Spleen (tissue), 11 donors: ENCODE results near the gene TMEM132D. TPM values are rescaled to one million over a fixed set of nuclear protein-coding genes. Genes with fewer than 3 reads are reported as not detected.

Experiments used
- DNase-seq: peaks from one replicate; pipeline ENCODE4 v3.0.0-alpha.2; 2020
- H3K27ac ChIP-seq, 8 donors: fragments of 200-600 bp; sonication (generic) in 7 of 8; 1 replicate in 4 of 8; 2 replicates in 4 of 8; pipeline versions ENCODE4 v1.5.0 to v1.8.0; 2016 to 2021; ENCODE audit warnings: inconsistent platforms in 4 of 8, mild to moderate bottlenecking in 4 of 8, moderate library complexity in 1 of 8
- H3K27me3 ChIP-seq, 7 donors: fragments of 200-600 bp; sonication (generic) in 6 of 7; replicated peaks in 1 of 7; 1 replicate in 4 of 7; 2 replicates in 3 of 7; pipeline versions ENCODE4 v1.5.0 to v1.8.0; 2016 to 2021; ENCODE audit warnings: inconsistent platforms in 3 of 7, mild to moderate bottlenecking in 1 of 7
- H3K36me3 ChIP-seq, 6 donors: fragments of 200-600 bp; sonication (generic) in 5 of 6; 1 replicate in 4 of 6; 2 replicates in 2 of 6; pipeline versions ENCODE4 v1.5.0 to v1.8.0; 2016 to 2021; ENCODE audit warnings: inconsistent platforms in 2 of 6
- H3K4me1 ChIP-seq, 6 donors: fragments of 200-600 bp; sonication (generic) in 5 of 6; 1 replicate in 3 of 6; 2 replicates in 3 of 6; pipeline versions ENCODE4 v1.5.0 to v1.8.0; 2016 to 2021; ENCODE audit warnings: inconsistent platforms in 3 of 6
- H3K4me3 ChIP-seq, 8 donors: fragments of 200-600 bp; sonication (generic) in 7 of 8; 1 replicate in 4 of 8; 2 replicates in 4 of 8; pipeline versions ENCODE4 v1.5.0 to v1.8.0; 2016 to 2021; ENCODE audit warnings: inconsistent platforms in 4 of 8, mild to moderate bottlenecking in 4 of 8, moderate library complexity in 2 of 8
- H3K9me3 ChIP-seq, 8 donors: fragments of 200-600 bp; sonication (generic) in 7 of 8; 1 replicate in 4 of 8; 2 replicates in 4 of 8; pipeline versions ENCODE4 v1.5.0 to v1.8.0; 2016 to 2021; ENCODE audit warnings: inconsistent platforms in 4 of 8
- CTCF ChIP-seq, 11 experiments: fragments of 200-600 bp in 7 of 11; fragments of 450-650 bp in 4 of 11; sonication (generic) in 4 of 11; IDR thresholded peaks in 8 of 11; conservative IDR thresholded peaks in 3 of 11; 1 replicate in 7 of 11; 2 replicates in 4 of 11; pipeline versions ENCODE4 v1.4.0 to v1.8.0; 2016 to 2021; ENCODE audit warnings: antibody characterized with exemption in 11 of 11, inconsistent platforms in 4 of 11, mild to moderate bottlenecking in 1 of 11
- POLR2A ChIP-seq, 3 donors: fragments of 450-650 bp; IDR thresholded peaks; one replicate each; pipeline ENCODE4 v1.5.1; 2017; ENCODE audit warnings: antibody characterized with exemption in 3 of 3, mild to moderate bottlenecking in 1 of 3
- POLR2AphosphoS5 ChIP-seq, 3 donors: sonication (generic); formaldehyde crosslinking; IDR thresholded peaks; one replicate each; pipeline ENCODE4 v1.5.1; 2017; ENCODE audit warnings: antibody characterized with exemption in 3 of 3
- WGBS, 5 donors: extraction: QIAGEN DNeasy Blood & Tissue Kit in 3 of 5; methylation state at CpG; one replicate each; pipeline versions ENCODE4 v1.1.5 to v1.1.7; 2013 to 2018; 5-methylcytosine and 5-hydroxymethylcytosine counted together
- intact Hi-C: fragments of 100-400 bp; cut with DNase I; formaldehyde crosslinking; loops from one replicate; pipeline ENCODE4 v1.15.0; 2023; ENCODE audit warnings: low total_unique reads
- polyA plus RNA-seq, 3 donors: library from polyadenylated mRNA; stranded (reverse); fragments of 200-250 nt; gene quantifications; one replicate each; pipeline ENCODE4 v1.2.1, GENCODE V29; 2013
- total RNA-seq, 7 donors: library from RNA; depleted of rRNA in 3 of 7; stranded (reverse); fragments of >200 nt in 3 of 7; fragmentation: NEBNext Ultra II Directional in 4 of 7; extraction: Animal tissue kit (Norgen Biotek cat#: 25700) in 4 of 7; gene quantifications; one replicate each; pipeline versions ENCODE4 v1.1.0 to v1.2.1, GENCODE V29; 2016 to 2021
- donor health status: healthy with polysubstance abuse.
- donor health status: DM: no; HTN: no; CAD: no; lungs with moderate emphysema.
- donor health status: DM: no; HTN: no; CAD: no.
- donor health status: Bipolar disorder and iron deficiency.
- donor health status: healthy.
- donor health status: DM: no; HTN: no; CAD: no.
- donor health status: DM: yes; HTN: yes; CAD: no.

TMEM132D gene
- total and polyA plus RNA-seq, 10 donors: 0.03 TPM; not detected in 9

GRCh38 chr12:129503802-129504201, 400.0 kb downstream of the TMEM132D start:
- intact Hi-C loops: no loop called here
- no peak overlapping the region for H3K4me3 ChIP-seq
- WGBS, 5 donors: 90 to 97% (median 95%) methylated on average over 1 of the region's 1 CpG

GRCh38 chr12:129496226-129496625, 407.6 kb downstream of the TMEM132D start:
- no peaks in the 10 kb centered on the region for H3K27me3 ChIP-seq

More at GRCh38 chr12:129503802-129504201, 400.0 kb downstream of the TMEM132D start:
- TF ChIP-seq CTCF (IDR thresholded peaks at IDR 0.05 in 8 of 11, conservative IDR thresholded peaks at IDR 0.05 in 3 of 11) (no peak), POLR2AphosphoS5 (IDR thresholded peaks at IDR 0.05) (no peak), POLR2A (IDR thresholded peaks at IDR 0.05) (no peak)
- no peak for DNase-seq
- Histone ChIP-seq H3K27me3 (no peaks in the 10 kb centered on the region), H3K27ac (no peak overlapping the region), H3K9me3 (peaks cover 0 to 22% (median 11%) of the 10 kb centered on the region in 8 donors), H3K36me3 (no peaks in the 10 kb centered on the region), H3K4me1 (no peaks in the 10 kb centered on the region)

GRCh38 chr12:129494766-129495165, 409.1 kb downstream of the TMEM132D start:
- DNase-seq: no peak
- WGBS, 5 donors: 75 to 92% (median 81%) methylated on average over 2 of the region's 2 CpGs
- intact Hi-C loops: no loop called here
- no peak overlapping the region for H3K4me3 ChIP-seq
- no peaks in the 10 kb centered on the region for H3K4me1 ChIP-seq
- TF ChIP-seq POLR2AphosphoS5 (IDR thresholded peaks at IDR 0.05) (no peak), POLR2A (IDR thresholded peaks at IDR 0.05) (no peak), CTCF (IDR thresholded peaks at IDR 0.05 in 8 of 11, conservative IDR thresholded peaks at IDR 0.05 in 3 of 11) (no peak)
- H3K9me3 ChIP-seq: peaks cover 0 to 9% (median 0%) of the 10 kb centered on the region in 8 donors
- no peak overlapping the region for H3K27ac ChIP-seq
- H3K36me3 ChIP-seq: no peaks in the 10 kb centered on the region
- no peaks in the 10 kb centered on the region for H3K27me3 ChIP-seq

More at GRCh38 chr12:129496226-129496625, 407.6 kb downstream of the TMEM132D start:
- H3K4me3 ChIP-seq: no peak overlapping the region
- H3K4me1 ChIP-seq: no peaks in the 10 kb centered on the region
- H3K27ac ChIP-seq: no peak overlapping the region
- H3K36me3 ChIP-seq: no peaks in the 10 kb centered on the region
- TF ChIP-seq POLR2AphosphoS5 (IDR thresholded peaks at IDR 0.05) (no peak), CTCF (IDR thresholded peaks at IDR 0.05 in 8 of 11, conservative IDR thresholded peaks at IDR 0.05 in 3 of 11) (no peak), POLR2A (IDR thresholded peaks at IDR 0.05) (no peak)
- peaks cover 0 to 4% (median 0%) of the 10 kb centered on the region in 8 donors for H3K9me3 ChIP-seq
- intact Hi-C loops: no loop called here
- no peak for DNase-seq
- WGBS, 5 donors: 57 to 77% (median 71%) methylated on average over 6 of the region's 6 CpGs

GRCh38 chr12:129494260-129494659, 409.6 kb downstream of the TMEM132D start:
- 52 to 78% (median 55%) methylated on average over 2 of the region's 2 CpGs for WGBS, 5 donors
- no peaks in the 10 kb centered on the region for H3K27me3 ChIP-seq
- DNase-seq: no peak
- no peak overlapping the region for H3K4me3 ChIP-seq
- peaks cover 0 to 9% (median 0%) of the 10 kb centered on the region in 8 donors for H3K9me3 ChIP-seq
- no peaks in the 10 kb centered on the region for H3K4me1 ChIP-seq
- TF ChIP-seq POLR2AphosphoS5 (IDR thresholded peaks at IDR 0.05) (no peak), CTCF (IDR thresholded peaks at IDR 0.05 in 8 of 11, conservative IDR thresholded peaks at IDR 0.05 in 3 of 11) (no peak), POLR2A (IDR thresholded peaks at IDR 0.05) (no peak)
- intact Hi-C loops: no loop called here
- no peaks in the 10 kb centered on the region for H3K36me3 ChIP-seq
- H3K27ac ChIP-seq: no peak overlapping the region
